ENCODE data around the gene ULK3.

- TF ChIP-seq CTCF (IDR thresholded peaks at IDR 0.05 in 4 of 5, conservative IDR thresholded peaks at IDR 0.05 in 1 of 5), result no peak
- no peak for TF ChIP-seq POLR2A (IDR thresholded peaks at IDR 0.05)
Observed at GRCh38 chr15:74840851-74841775, 1.8 kb downstream of the ULK3 start.
